Measurements from ENCODE around the gene CLDN24.
"Not testable (repeated sequence)": the region's sequence is repeated elsewhere in the genome, so short reads cannot be mapped to it uniquely, and the experiment has no call there.

CLDN24 gene

DNA sequence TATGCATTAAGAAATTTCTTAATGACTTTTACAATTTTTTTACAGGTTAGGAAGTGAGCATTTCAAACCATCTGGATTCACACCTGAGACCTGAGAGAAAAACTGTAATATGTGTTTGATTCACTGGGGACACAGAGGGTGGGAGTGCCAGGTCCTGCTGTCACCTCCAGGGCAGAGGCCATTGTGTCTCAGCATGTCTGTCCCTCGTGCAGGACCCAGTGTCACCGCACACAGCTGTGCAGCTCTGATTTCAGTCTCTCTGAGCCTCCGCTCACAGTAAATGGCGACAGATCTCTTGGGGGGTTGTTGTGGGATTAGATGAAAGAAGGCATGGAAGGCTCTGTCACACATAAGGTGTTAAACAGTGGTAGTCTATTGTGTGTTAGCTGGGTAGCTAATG, 23.0 kb upstream of the CLDN24 start:
- DNase-seq = no peak

DNA sequence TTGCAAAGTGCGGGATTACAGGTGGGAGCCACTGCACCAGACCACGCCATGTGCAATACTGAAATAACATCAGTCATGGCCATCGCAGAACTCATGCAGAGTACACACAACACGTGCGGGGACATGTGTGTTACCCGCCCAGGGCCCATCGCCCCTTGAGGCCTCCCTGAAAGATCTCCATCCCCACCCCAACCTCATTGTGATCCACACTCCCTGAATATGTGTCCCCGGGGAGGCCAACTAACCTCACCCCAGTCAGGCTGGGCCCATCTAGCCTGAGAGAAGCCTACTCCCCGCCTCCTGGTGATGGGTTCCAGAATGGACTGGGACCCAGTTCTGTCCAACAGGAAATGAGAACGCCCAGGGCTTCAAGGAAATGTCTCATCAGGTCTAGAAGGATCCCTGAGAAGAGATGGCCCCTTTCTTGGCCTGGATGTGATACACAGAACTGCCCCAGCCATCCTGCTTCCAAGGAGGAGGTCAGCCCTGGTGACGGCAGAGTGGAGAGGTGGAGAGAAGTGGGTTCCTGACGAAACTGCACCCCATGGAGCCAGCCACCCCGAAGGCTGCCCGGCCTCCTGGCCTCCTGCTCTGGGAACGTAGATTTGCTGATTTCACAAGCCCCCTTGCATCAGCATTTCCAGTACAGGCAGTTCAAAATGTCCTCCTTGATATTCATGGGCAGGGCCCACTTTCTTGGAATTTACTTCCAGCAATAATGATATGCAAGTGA, 22.5 kb upstream of the CLDN24 start:
- DNase-seq = no peak

DNA sequence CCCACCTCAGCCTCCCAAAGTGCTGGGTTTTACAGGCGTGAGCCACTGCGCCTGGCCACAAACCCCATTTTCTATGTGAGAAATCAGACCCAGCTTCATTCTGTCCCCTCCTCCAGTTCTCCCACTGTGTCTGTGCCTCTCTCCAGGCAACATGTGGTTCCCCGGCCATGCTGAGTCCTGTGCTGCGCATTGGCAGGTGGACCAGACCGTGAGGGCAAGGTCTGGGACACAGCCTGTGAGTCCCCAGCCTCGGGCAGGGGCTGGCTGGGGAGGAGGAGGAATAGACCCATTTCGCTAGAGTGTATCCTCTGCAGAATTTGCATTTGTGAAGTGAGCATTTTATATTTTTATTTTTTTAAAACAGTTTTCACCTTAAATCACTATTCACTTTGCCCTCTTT, 21.5 kb upstream of the CLDN24 start:
- DNase-seq = no peak

DNA sequence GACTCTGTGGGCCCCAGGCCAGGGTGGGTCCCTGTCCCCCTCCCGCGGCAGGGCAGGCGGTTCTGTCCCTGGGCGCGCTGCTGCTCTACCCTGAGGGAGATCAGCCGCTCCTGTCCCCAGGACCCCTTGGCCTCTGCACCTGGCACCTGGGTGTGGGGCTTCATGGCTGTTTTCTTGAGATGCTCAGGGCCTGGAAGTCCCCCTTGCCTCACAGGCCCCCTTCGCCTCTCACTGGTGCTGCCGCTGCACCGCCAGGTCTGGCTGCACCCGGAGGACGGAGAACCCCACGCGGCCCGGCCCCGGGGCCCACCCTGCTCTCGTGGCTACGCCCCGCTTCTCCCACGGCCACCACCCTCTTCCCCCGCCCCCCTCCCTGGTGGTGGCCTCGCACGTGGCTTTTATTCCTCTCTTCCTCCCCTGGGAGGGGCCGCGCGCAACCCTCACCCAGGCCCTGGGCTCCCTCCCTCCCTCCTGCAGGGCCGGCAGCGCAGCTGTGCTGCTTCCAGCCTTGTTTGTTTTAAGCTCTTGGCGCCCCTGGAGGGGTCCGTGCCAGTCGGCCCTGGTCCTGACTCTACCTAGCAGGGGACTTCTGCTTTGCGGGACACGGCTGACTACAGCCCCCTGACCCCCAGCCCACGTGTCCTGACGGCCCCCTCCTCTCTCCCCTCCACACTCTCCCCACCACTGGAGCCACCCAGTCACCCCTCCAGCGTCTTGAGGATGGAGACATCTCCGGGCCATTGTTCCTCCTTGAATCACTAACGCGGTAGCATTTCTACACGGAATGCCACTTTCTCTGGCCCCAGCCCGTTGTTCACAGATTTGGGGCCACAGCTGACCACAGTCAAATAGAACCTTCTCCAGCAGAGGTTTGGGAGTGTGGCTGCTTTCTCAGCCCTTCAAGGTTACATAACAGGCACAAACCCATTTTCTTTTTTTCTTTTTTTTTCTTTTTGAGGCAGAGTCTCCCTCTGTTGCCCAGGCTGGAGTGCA, 20.6 kb upstream of the CLDN24 start:
- DNase-seq = no peak

DNA sequence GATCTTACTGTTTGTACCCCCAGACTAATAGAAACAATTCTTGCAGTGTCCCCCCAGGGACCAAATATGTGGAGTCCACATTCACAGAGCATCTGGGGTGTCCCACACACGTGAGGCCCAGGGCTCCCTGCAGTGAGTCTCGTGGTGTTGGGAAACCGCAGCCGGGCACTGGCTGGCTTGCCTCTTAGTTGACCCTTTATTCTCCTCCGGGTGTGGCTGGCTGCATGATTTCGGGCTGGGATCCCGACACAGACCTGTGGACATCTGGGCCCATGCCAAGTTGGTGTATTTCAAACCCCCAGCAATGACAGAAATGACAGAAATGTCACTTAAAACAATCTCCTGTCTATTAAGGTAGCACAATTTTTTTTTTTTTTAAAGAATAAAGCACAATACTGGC, 15.6 kb upstream of the CLDN24 start:
- DNase-seq = no peak

DNA sequence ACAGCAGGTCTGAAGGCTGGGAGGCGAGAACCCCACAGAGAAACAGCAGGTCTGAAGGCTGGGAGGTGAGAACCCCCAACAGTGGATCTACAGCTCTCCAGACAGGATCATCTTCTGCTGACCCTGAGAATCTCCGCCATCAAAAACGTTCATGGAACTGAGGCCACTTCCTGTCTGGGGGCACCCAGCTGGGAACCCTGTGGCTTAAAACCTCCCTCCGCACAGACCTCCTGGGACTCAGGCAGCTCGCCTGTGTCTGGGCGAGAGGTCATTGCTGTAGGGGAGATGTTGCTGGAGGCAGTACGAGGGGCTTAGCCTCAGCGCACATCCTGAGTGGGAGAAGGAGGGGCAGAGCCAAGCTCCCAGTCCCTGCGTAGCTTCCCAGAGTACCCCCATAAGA, 15.1 kb upstream of the CLDN24 start:
- no peak for DNase-seq

DNA sequence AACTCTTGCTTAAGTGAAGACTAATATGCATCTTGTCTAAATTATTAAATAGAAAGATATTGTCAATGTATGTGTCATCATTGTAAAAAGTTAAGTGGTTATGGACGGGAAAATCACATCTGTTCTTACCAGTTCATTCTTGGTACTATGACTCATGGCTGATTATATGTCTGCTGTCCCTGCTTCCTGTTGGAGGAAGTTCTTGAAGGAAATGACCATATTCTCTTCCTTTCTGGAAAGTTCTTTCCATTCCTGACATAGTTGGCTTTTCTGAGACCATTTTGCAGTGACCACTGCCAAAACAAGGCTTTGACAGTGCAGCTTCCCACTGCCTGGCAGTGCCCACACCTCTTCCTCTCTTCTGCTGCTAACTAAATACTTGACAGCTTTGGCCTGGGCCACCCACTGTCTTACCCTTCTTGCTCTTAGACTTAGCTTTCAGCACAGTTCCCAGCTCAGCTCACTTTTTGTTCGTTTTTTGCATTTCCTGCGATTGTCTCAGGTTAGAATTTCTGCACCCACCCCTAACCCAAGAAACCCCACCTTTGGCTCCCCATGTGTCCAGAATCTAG, 13.2 kb upstream of the CLDN24 start:
- DNase-seq = no peak

DNA sequence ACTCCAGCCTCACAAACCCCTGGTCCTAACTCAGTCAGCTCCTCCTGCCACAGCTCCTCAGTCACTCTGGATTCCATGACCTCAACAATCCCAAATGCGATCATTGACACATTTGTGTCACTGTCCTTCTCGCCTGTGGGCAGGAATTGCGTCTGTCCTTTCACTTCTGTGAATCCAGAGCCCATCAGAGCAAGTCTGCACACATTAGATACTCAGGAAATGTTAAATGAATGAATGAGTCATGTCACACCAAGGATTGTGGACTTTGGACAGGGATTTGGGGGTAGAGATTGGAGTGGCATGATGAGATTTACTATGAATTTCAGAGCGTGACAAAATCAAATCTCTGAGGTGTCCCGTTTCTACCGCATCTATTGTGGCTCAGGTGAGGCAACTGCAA, 11.8 kb upstream of the CLDN24 start:
- no peak for DNase-seq

DNA sequence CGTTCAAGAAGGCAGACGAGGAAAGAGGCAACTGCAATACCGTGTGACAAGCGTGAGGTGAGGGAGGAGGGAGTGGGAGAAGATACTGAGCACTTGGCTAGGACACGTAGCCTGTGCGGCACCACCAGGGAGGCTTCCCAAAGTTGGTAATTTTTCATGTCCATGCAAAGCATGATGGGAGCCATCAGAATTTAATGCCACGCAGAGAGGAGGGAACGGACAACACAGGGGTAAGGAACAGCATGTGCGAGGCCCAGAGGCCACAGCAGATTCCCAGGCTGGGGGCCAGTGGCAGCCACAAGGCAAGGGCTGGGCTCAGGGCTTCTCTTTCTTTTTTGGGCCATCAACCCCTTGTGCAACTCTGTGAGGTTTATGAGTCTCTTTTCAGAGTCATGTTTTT, 11.0 kb upstream of the CLDN24 start:
- no peak for DNase-seq

DNA sequence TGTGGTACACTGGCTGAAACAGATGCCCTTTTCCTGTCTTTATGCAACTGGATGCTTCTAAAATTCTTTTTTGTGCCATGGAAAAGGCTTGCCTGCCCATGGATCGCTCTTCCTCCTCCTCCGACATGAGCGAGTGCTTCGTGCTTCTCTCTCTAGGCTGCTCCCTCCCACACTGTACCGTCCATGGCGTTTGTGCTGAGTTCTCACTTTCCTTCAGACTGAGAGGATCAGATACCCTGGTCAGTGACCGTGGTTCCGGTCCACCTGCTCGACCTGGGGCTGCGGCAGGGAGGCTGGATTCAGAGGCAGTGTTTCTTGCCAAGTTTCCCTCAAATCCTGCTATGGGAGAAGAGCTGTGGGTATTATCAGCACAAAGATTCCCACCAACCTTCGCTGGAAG, 10.2 kb upstream of the CLDN24 start:
- no peak for DNase-seq

DNA sequence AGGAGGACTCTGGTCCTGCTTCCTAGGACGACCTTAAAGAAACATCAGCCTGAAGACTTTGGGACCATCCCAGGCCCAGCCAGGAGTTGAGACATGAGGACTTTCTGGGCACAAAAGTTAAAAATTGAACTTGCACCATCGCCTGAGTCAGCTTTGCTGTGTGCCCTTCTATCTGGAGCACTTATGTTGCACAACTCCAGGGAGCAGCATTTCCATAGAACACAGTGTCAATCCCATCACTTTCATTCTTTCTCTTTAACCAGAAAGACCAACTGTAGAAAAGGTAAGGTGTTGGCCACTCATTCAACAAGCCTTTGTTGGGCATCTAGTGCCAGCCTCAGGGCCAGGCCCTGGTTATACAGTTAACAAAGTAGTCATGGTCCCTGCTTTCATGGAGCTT, 8.6 kb upstream of the CLDN24 start:
- DNase-seq = no peak

DNA sequence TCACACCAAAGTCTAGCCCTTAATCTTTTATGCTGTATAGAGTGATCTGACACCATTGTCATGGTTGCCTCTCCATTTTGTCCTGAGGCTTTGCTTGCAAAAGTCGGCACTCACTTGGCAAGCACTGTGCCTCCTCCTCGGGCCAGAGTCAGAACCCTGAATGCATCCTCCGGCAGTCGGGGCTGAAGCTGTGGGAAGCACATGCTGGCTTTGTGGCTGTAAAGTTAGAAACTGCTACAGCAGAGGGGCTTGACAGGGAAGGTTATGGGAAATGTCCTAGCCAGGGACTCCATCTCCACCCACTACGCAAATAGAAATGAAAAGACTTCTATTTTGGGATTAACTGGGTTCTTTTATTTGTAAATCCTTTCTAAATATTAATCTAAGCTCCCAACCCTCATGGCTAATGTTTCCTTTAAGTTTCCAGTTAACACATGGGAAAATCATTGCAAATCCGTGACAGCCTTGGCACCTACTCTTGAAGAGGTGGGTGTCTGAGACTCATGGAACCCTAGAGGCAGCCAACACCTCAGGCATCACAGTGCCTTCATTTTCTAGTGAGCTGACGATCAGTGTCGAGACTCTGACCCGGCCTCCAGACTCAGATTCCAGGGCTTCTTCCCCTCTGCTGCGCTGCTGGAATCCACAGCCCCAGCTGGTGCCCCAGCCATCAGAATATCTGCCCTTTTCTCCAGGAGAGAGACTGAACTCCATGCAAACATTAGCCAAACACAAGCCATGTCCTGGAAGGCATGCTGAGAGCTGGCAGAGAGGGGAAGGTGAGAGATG, 7.9 kb upstream of the CLDN24 start:
- DNase-seq = no peak

DNA sequence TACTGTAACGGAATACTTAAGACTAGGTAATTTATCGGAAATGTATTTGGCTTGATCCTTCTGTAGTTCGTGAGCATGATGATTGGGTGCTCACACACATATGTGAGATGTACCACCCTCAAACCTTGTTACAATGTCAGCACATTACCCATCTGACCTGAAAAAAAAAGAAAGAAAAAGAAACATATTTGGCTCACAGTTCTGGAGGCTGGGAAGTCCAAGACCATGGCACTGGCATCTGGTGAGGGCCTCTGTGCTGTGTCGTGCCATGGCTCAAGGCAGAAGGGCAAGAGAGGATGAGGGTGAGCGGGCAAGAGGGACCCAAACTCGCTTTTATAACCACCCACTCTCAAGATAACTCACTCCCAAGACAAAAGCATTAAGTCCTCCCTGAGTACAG, 7.0 kb upstream of the CLDN24 start:
- no peak for DNase-seq

DNA sequence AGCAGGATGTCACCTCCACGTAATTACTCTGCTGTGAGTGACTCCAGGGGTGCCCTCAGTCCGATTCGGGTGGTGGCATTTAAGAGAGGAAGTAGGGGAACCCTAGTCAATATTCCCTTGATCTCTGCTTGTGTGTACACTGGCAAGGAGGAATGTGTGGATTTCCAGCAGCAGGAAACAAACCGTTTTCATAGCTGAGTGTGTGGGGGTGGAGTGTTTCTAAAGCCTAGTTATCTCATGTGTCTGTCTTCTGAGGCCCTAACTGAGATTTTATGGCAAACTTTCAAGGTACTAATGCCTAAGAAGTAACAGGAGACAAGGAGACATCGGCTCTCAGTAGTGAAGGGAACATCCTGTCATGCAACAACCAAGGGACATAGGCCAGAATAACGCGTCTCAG, 6.6 kb upstream of the CLDN24 start:
- DNase-seq = no peak

DNA sequence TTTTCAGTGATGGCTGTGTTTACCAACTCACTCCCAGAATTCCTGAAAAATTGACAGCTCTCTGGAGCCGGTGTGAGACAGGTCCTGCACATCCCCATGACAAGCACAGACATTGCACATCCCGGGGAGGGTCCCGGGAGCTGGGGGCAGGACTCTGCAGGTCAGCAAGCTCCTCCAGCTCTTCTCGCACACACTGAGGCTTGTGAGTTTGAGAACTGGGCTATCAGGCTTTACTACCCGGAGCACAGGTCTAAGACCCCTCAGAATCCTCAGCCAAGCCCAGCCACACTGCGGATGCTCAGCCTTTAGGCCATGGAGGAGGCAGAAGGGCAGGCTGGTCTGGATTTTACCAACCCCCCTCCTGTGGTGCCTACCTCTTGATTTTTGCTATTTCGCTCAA, 5.6 kb upstream of the CLDN24 start:
- no peak for DNase-seq

DNA sequence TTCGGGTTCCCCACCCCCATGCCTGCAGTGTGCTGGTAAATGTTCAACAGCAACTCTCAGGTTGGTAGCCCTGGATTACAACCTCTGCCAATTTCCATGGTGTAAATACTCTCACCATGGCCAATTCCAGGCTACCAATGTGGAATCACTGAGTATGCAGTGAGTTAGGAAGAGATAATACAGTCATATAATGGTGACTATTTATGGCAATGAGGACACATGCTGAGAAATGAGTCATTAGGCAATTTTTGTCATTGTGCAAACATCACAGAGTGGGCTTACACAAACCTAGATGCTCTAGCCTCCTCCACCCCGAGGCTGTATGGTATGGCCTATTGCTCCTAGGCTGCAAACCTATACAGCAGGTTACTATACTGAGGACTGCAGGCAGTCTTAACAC, 4.6 kb upstream of the CLDN24 start:
- no peak for DNase-seq

DNA sequence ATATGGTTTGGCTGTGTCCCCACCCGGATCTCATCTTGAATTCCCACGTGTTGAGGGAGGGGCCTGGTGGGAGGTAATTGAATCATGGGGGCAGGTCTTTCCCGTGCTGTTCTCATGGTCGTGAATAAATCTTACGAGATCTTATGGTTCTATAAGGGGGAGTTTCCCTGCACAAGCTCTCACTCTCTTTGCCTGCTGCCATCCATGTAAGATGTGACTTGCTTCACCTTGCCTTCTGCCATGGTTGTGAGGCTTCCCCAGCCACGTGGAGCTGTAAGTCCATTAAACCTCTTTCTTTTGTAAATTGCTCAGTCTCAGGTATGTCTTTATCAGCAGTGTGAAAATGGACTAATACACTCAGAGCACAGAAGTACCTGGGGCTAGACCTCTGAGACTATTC, 4.2 kb upstream of the CLDN24 start:
- not testable (repeated sequence) for DNase-seq

DNA sequence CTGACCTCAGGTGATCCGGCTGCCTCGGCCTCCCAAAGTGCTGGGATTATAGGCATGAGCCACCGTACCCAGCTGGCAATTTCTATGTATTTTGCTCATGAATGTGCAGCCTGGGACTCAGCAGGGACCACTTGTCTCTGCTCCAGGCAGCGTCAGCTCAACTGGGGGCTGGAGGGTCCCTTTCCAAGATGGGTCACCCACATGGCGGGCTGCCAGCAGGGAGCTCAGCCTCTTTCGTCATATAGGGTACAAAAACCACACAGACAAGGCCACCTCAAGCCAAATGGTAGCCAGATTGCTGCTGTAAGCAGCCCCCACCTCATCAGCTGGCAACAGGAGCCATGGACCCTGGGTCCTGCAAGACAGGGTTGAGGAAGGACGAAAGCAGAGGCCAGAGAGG, 2.4 kb upstream of the CLDN24 start:
- DNase-seq = no peak

DNA sequence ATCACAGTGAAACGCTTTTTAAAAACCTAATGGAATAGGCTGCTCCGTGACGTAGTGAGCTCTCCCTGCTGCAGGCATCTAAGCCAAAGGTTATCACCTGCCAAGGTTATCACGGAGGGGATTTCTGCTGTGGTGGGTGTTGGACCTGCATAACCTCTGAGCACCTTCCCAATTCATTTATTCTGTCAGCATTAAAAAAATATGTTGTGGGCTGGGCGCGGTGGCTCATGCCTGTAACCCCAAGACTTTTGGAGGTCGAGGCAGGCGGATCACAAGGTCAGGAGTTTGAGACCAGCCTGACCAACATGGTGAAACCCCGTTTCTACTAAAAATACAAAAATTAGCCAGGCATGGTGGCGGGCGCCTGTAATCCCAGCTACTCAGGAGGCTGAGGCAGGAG, 1.8 kb upstream of the CLDN24 start:
- not testable (repeated sequence) for DNase-seq

DNA sequence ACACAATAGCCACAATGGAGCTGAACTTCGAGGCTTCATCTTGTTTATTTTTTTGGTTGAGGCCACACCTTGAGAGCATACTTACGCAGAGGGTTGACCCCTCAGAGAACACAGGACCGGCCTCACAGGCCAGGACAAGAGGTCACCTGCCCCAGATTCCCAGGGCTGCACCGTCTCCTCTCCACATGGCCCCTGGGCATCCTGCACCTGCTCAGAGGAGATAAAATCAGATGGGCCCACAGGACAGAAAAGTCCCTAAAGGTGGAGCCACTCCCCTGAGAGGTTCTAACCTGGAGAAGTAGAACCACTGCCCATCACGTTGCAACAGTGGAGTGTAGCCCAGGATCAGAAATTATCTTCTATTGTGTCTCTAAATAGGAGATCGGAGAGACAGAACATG, 1.1 kb upstream of the CLDN24 start:
- DNase-seq = no peak

DNA sequence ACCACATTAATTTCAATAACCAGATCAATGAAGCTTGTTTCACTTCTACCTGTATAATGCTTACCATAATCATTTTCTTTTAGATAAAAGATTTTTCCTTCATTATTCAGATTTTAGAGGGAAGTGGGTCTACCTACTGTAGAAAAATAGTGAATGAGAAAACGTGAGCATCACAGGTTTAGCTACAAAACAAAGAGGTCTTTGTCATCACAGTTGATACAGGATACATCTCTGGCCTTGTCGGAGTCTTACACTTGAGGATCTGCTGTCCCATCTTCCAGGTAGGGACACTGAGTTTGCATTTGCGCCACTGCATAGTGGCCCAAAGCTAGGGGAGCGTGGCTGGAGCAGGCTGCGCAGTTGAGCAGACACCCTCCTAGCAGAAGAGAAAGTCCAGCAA, 710 bp downstream of the CLDN24 start:
- DNase-seq = no peak

DNA sequence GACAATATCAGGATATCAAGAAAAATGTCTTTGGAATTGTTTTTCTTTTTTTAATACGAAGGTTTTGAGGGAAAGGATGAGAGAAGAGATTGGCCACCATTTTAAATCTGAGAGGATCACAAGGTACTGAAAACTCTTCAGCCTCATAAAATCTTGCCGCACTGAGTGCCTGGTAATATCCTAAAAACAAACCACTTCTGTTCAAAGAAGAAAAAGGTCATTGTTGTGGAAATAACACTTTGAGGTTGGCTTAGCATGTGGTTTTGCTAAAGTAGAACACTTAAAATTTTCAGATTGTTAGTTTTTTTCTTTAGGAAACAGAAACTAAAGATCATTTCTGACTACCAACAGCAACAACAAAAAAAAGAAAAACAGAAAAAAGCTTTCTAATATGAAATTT, 1.1 kb downstream of the CLDN24 start:
- DNase-seq = no peak

Measured in NCI-H2227 treated with DMSO at 0.1 percent for 48 hours (cell line).